ACHN (cell line): Measurements from ENCODE around the gene ITGA6.
A peak's percentile ranks its signal among the peaks of the same experiment; 100 is the strongest.

Experiments
- DNase-seq: peaks from one replicate; pipeline ENCODE4 v3.0.0-alpha.2; 2015
- in situ Hi-C: cut with HindIII; loops from 2 replicates; pipeline ENCODE4 v1.10.0; 2017; ENCODE audit warnings: low sequenced_read_pairs, low pct_ligation_motif_present, low pct_unique_long_range_greater_than_20kb

The ITGA6 gene

DNA sequence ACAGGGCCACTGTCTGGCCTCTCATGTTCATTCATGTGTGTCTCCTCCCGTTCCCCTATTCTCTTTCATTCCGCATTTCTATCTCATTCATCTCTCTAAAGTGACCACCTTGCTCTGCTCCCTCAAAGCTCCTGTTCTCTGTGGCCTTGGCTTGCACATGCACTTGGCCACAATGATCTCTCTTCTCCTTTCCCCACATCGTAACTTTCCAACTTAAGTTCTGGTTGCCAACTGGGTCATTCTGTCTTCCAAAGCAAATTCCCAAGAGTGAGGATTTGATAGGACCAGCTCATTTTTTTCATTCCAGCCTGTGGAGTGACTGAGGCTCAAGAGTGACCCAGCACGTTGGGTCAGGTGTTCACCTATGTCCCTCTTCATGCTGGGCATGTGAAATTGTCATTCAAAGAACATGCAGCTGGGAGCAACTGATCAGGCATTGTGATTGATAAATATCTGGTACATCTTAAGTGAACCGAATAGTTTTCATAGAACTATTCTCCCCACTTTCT is 14.3 kb upstream of the ITGA6 start:
- no peak for DNase-seq
- in situ Hi-C loops: no loop called here

DNA sequence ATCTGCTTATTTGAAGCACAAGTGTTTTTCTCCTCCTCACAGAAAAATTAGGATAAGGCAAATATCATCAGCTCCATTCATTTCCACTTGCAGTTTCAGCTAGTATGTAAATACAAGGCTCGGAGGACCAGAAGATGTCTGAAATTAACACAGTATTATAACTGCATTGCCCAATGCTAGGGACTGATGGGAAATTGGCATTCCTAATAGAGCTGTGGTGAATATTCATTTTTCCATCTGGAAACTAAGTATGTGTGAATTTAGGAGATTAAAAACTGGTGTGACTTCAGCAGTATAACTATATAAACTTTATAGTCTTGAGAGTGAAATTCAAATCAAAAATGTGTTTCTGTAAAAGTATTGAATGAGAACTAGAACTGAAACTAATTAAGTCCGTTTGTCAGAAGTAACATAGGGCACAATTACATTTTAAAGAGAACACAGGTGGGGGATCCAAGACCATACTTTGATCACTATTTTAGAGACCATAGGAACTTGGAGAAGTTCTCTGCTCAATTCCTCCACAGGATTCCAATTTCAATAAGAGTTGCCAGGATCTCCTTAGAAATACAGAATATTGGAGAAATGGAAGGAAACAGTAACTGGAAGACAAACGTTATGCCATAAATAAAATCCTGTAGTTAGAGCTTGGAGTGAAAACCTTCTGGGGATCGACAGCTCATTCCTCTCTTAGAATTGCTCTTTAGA is 12.1 kb upstream of the ITGA6 start:
- in situ Hi-C loops: no loop called here
- no peak for DNase-seq

GRCh38 chr2:172415865-172416183 is 11.6 kb upstream of the ITGA6 start:
- DNase-seq: no peak
- in situ Hi-C loops: no loop called here

GRCh38 chr2:172416447-172417058 is 10.8 kb upstream of the ITGA6 start:
- DNase-seq: no peak
- in situ Hi-C loops: no loop called here

GRCh38 chr2:172420216-172420615 is 7.2 kb upstream of the ITGA6 start:
- no peak for DNase-seq
- in situ Hi-C loops: no loop called here

- DNase-seq: no peak
- in situ Hi-C loops: no loop called here
Measured at GRCh38 chr2:172423160-172423559, 4.2 kb upstream of the ITGA6 start.

DNA sequence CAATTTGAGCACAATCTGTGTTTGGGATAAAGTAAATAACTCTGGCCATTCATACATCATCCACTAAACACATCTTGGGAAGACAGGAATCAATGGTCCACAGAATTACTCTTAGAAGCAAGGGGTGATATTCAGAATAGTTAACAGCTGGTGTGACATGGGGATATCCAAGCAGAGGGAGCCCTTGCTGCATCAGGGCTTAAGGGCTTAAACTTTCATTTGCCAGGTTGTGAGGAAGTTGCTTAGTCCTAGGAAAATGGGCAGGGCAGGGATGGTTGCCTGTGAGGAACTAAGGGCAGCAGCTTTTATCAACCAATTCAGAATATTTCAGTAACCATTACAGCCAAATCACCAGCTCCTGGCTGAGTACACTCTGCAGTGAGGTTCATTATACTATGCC is 2.0 kb upstream of the ITGA6 start:
- no peak for DNase-seq

GRCh38 chr2:172426635-172427255 is 641 bp upstream of the ITGA6 start:
- no peak for DNase-seq
- in situ Hi-C loops: no loop called here

More for the DNA sequence above, 2.0 kb upstream of the ITGA6 start:
- in situ Hi-C loops: no loop called here

GRCh38 chr2:172427990-172428831 is 825 bp downstream of the ITGA6 start:
- in situ Hi-C loops: no loop called here
- DNase-seq: peak; percentile 55

GRCh38 chr2:172428832-172429210 is 1.4 kb downstream of the ITGA6 start:
- in situ Hi-C loops: no loop called here
- no peak for DNase-seq

DNA sequence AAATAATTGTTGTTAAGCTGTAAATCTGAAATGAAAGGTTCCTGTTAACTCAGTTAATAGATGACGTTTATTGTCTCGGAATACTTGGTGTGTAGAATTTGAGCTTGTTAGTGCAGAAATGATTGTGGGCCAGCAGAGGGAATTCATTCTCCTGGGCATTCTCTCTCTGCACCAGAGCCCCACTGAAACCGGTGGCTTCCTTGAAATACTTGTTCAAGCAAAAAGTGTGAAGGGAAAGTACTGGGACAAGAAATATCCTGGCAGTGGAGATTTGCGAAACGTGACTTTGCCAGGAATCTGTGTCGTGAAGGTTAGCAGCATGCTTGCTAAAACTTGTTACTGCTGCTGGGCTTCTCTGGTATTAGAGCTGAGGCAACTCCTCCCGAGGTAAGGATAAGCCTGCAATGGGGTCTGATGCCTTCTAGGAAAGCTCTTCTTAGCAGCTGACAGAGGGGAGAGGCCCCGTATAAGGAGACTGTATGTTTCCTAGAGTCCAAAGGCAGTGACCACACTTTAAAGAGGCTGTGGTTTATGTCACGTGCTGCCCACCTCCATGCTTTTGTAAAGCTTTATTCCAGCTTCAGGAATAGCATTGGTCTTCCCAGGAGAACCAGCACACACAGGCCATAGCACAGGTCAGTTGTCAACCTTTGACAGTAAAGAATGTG is 2.0 kb downstream of the ITGA6 start:
- in situ Hi-C loops: no loop called here
- peak; percentile 43 for DNase-seq

DNA sequence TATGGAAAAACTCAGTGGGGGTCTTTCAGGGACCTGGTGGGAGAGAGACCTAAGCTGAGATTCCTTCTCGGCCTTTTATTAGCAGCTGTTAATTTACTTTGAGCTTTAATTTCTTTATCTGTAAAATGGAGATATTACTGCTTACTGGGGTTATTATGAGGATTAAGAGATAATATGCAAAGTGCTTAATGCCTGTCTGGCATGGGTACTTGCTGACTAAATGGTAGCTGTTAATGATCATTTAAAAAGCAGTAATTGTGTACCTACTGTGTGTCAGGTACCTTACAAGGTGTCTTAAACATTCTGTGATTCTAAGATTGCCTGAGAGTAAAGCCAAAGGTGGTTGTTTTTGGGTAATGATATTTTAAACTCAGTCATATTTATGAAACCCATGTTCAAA is 2.6 kb downstream of the ITGA6 start:
- no peak for DNase-seq
- in situ Hi-C loops: no loop called here

- in situ Hi-C loops: no loop called here
- no peak for DNase-seq
Measured at GRCh38 chr2:172430678-172431077, 3.3 kb downstream of the ITGA6 start.

DNA sequence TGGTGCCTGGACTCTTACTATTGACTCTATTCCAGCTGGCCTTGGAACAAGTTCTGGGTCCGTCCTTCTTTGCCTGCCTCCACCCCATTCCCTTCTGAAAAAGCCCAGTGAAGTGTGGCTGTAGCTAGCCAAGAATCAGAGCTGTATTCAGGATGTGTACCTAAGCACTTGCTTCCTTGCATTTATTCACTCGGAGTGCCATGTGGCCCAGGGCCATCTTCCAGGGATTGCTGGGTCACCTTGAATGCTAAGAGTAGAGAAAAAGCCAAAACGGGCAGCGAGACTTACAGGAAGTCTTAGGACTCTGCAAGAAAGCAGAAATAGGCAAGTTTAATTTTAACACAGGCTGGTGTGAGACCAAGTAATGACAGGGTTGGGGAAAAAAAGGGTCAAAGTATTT is 4.1 kb downstream of the ITGA6 start:
- in situ Hi-C loops: no loop called here
- no peak for DNase-seq

GRCh38 chr2:172431993-172432392 is 4.6 kb downstream of the ITGA6 start:
- DNase-seq: no peak
- in situ Hi-C loops: no loop called here

DNA sequence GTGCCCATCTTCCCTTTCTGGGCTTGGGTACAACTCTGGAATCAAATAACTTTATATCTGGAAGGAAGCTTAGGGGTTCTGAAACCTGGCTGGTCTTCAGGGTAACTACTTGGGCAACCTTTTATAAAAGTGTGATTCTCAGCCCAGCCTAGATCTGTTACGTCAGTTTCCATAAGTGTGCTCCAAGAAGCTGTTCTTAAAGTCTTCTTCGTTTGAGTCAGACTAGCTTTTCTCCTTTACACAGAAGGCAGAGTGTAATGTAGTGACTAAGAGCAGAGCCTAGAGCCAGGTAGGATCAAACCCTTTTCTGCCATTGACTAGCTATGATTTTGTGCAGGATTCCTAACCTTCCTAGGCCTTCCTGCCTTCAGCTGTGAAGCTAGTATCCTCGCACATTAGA is 5.8 kb downstream of the ITGA6 start:
- in situ Hi-C loops: no loop called here
- DNase-seq: no peak

GRCh38 chr2:172434821-172435605 is 7.6 kb downstream of the ITGA6 start:
- in situ Hi-C loops: no loop called here
- DNase-seq: no peak

GRCh38 chr2:172435606-172435911 is 8.2 kb downstream of the ITGA6 start:
- in situ Hi-C loops: no loop called here

More at GRCh38 chr2:172435606-172435911, 8.2 kb downstream of the ITGA6 start:
- DNase-seq: no peak
